AG09309 (cell line): ENCODE measurements around the gene EZH2.

Source experiments
- DNase-seq: peaks from one replicate; pipeline ENCODE4 v3.0.0-alpha.2; 2010; ENCODE audit warnings: low read depth
- H3K4me3 ChIP-seq: 2 replicates; pipeline ENCODE4 v1.5.1; 2011; ENCODE audit warnings: mild to moderate bottlenecking, low read depth, low read length, moderate library complexity; ENCODE audit not compliant: control insufficient read depth
- CTCF ChIP-seq: IDR thresholded peaks from 2 replicates; pipeline ENCODE4 v1.5.1; 2011; ENCODE audit warnings: mild to moderate bottlenecking, low read depth, low read length, inconsistent platforms; ENCODE audit not compliant: insufficient read depth, control insufficient read depth; ENCODE audit errors: missing control alignments

The EZH2 gene

GRCh38 chr7:148774471-148774870 lies 109.6 kb downstream of the EZH2 start:
- no peak for TF ChIP-seq CTCF
- no peak for DNase-seq
- no peak overlapping the region for H3K4me3 ChIP-seq

GRCh38 chr7:148773334-148773733 lies 110.8 kb downstream of the EZH2 start:
- TF ChIP-seq CTCF: no peak
- H3K4me3 ChIP-seq: no peak overlapping the region
- DNase-seq: no peak

GRCh38 chr7:148772297-148773089 lies 111.6 kb downstream of the EZH2 start:
- no peak overlapping the region for H3K4me3 ChIP-seq
- DNase-seq: peak; percentile 67
- no peak for TF ChIP-seq CTCF

- DNase-seq: no peak
- H3K4me3 ChIP-seq: no peak overlapping the region
- TF ChIP-seq CTCF: no peak
Observed at GRCh38 chr7:148770004-148770403, 114.1 kb downstream of the EZH2 start.

GRCh38 chr7:148763622-148764021 lies 120.5 kb downstream of the EZH2 start:
- TF ChIP-seq CTCF: no peak
- no peak for DNase-seq
- no peak overlapping the region for H3K4me3 ChIP-seq

GRCh38 chr7:148761499-148762278 lies 122.4 kb downstream of the EZH2 start:
- no peak for TF ChIP-seq CTCF
- no peak for DNase-seq
- H3K4me3 ChIP-seq: no peak overlapping the region
